ENCODE data around the gene FCHSD2. TPM values are rescaled to one million over a fixed set of nuclear protein-coding genes. Genes with fewer than 3 reads are reported as not detected.
"Not testable (repeated sequence)": the region's sequence is repeated elsewhere in the genome, so short reads cannot be mapped to it uniquely, and the experiment has no call there.

The FCHSD2 gene
- total RNA-seq, 1 experiment from 2014 or later: 11.0 TPM

- in situ Hi-C loops (cut with HindIII; ENCODE audit: low sequenced_read_pairs): no loop called here
Measured at GRCh38 chr11:73091521-73092305, 50.4 kb downstream of the FCHSD2 start.

GRCh38 chr11:73087730-73088129 is 54.4 kb downstream of the FCHSD2 start:
- in situ Hi-C loops (cut with HindIII; ENCODE audit: low sequenced_read_pairs): no loop called here
- DNase-seq (ENCODE audit: low spot score): no peak

More at GRCh38 chr11:73091521-73092305, 50.4 kb downstream of the FCHSD2 start:
- no peak for DNase-seq (ENCODE audit: low spot score)

GRCh38 chr11:73085189-73085875 is 56.8 kb downstream of the FCHSD2 start:
- no peak for DNase-seq (ENCODE audit: low spot score)
- in situ Hi-C loops (cut with HindIII; ENCODE audit: low sequenced_read_pairs): no loop called here

GRCh38 chr11:73078631-73079030 is 63.5 kb downstream of the FCHSD2 start:
- in situ Hi-C loops (cut with HindIII; ENCODE audit: low sequenced_read_pairs): no loop called here
- DNase-seq (ENCODE audit: low spot score): no peak

- in situ Hi-C loops (cut with HindIII; ENCODE audit: low sequenced_read_pairs): no loop called here
- DNase-seq (ENCODE audit: low spot score): no peak
Measured at GRCh38 chr11:73077454-73077853, 64.7 kb downstream of the FCHSD2 start.

GRCh38 chr11:73074319-73074718 is 67.8 kb downstream of the FCHSD2 start:
- in situ Hi-C loops (cut with HindIII; ENCODE audit: low sequenced_read_pairs): no loop called here
- DNase-seq (ENCODE audit: low spot score): no peak

- DNase-seq (ENCODE audit: low spot score): peak; percentile 31
- in situ Hi-C loops (cut with HindIII; ENCODE audit: low sequenced_read_pairs): no loop called here
Measured at GRCh38 chr11:73072935-73073481, 69.1 kb downstream of the FCHSD2 start.

GRCh38 chr11:73070653-73071052 is 71.5 kb downstream of the FCHSD2 start:
- no peak for DNase-seq (ENCODE audit: low spot score)
- in situ Hi-C loops (cut with HindIII; ENCODE audit: low sequenced_read_pairs): no loop called here

- in situ Hi-C loops (cut with HindIII; ENCODE audit: low sequenced_read_pairs); DNase-seq (ENCODE audit: low spot score): not testable (repeated sequence)
Measured at GRCh38 chr11:73061857-73062424, 80.2 kb downstream of the FCHSD2 start.

- DNase-seq (ENCODE audit: low spot score); in situ Hi-C loops (cut with HindIII; ENCODE audit: low sequenced_read_pairs): not testable (repeated sequence)
Measured at GRCh38 chr11:73061434-73061833, 80.7 kb downstream of the FCHSD2 start.

- in situ Hi-C loops (cut with HindIII; ENCODE audit: low sequenced_read_pairs): no loop called here
- no peak for DNase-seq (ENCODE audit: low spot score)
Measured at GRCh38 chr11:73059915-73060314, 82.2 kb downstream of the FCHSD2 start.

- in situ Hi-C loops (cut with HindIII; ENCODE audit: low sequenced_read_pairs): no loop called here
Measured at GRCh38 chr11:73058989-73059674, 83.0 kb downstream of the FCHSD2 start.

GRCh38 chr11:73055655-73056354 is 86.3 kb downstream of the FCHSD2 start:
- in situ Hi-C loops (cut with HindIII; ENCODE audit: low sequenced_read_pairs): no loop called here

More at GRCh38 chr11:73058989-73059674, 83.0 kb downstream of the FCHSD2 start:
- no peak for DNase-seq (ENCODE audit: low spot score)

GRCh38 chr11:73055002-73055401 is 87.1 kb downstream of the FCHSD2 start:
- DNase-seq (ENCODE audit: low spot score): no peak
- in situ Hi-C loops (cut with HindIII; ENCODE audit: low sequenced_read_pairs): no loop called here

More at GRCh38 chr11:73055655-73056354, 86.3 kb downstream of the FCHSD2 start:
- DNase-seq (ENCODE audit: low spot score): no peak

GRCh38 chr11:73053964-73054363 is 88.2 kb downstream of the FCHSD2 start:
- no peak for DNase-seq (ENCODE audit: low spot score)
- in situ Hi-C loops (cut with HindIII; ENCODE audit: low sequenced_read_pairs): no loop called here

GRCh38 chr11:73048446-73048845 is 93.7 kb downstream of the FCHSD2 start:
- in situ Hi-C loops (cut with HindIII; ENCODE audit: low sequenced_read_pairs): no loop called here

GRCh38 chr11:73047773-73048371 is 94.2 kb downstream of the FCHSD2 start:
- no peak for DNase-seq (ENCODE audit: low spot score)
- in situ Hi-C loops (cut with HindIII; ENCODE audit: low sequenced_read_pairs): no loop called here

More at GRCh38 chr11:73048446-73048845, 93.7 kb downstream of the FCHSD2 start:
- DNase-seq (ENCODE audit: low spot score): no peak

- DNase-seq (ENCODE audit: low spot score): no peak
- in situ Hi-C loops (cut with HindIII; ENCODE audit: low sequenced_read_pairs): no loop called here
Measured at GRCh38 chr11:73040046-73040445, 102.1 kb downstream of the FCHSD2 start.
